ENCODE results near the gene CNOT6L.

The CNOT6L gene

GRCh38 chr4:77710059-77710458 is 109.1 kb downstream of the CNOT6L start:
- no peak for DNase-seq

GRCh38 chr4:77706717-77707116 is 112.5 kb downstream of the CNOT6L start:
- DNase-seq: no peak

- DNase-seq: no peak
Observed at GRCh38 chr4:77703666-77704065, 115.5 kb downstream of the CNOT6L start.

- DNase-seq: no peak
Observed at GRCh38 chr4:77701121-77701520, 118.0 kb downstream of the CNOT6L start.

GRCh38 chr4:77699731-77700210 is 119.4 kb downstream of the CNOT6L start:
- peak; percentile 88 for DNase-seq

GRCh38 chr4:77697860-77698590 is 121.1 kb downstream of the CNOT6L start:
- DNase-seq: peak; percentile 66

- peak; percentile 97 for DNase-seq
Observed at GRCh38 chr4:77695774-77696173, 123.4 kb downstream of the CNOT6L start.

GRCh38 chr4:77692847-77693432 is 126.2 kb downstream of the CNOT6L start:
- DNase-seq: no peak

- DNase-seq: no peak
Observed at GRCh38 chr4:77681792-77682191, 137.4 kb downstream of the CNOT6L start.

- DNase-seq: no peak
Observed at GRCh38 chr4:77676842-77677241, 142.3 kb downstream of the CNOT6L start.

GRCh38 chr4:77671051-77671450 is 148.1 kb downstream of the CNOT6L start:
- no peak for DNase-seq

GRCh38 chr4:77669946-77670590 is 149.1 kb downstream of the CNOT6L start:
- DNase-seq: no peak

- no peak for DNase-seq
Observed at GRCh38 chr4:77665381-77666069, 153.6 kb downstream of the CNOT6L start.

All from fibroblast of skin of right biceps (primary cell).